ENCODE measurements around the gene CKB. TPM values are rescaled to one million over a fixed set of nuclear protein-coding genes. Genes with fewer than 3 reads are reported as not detected.

The CKB gene
- total and polyA plus RNA-seq, 4 donors = 9.0 to 32.9 (median 20.4) TPM

DNA sequence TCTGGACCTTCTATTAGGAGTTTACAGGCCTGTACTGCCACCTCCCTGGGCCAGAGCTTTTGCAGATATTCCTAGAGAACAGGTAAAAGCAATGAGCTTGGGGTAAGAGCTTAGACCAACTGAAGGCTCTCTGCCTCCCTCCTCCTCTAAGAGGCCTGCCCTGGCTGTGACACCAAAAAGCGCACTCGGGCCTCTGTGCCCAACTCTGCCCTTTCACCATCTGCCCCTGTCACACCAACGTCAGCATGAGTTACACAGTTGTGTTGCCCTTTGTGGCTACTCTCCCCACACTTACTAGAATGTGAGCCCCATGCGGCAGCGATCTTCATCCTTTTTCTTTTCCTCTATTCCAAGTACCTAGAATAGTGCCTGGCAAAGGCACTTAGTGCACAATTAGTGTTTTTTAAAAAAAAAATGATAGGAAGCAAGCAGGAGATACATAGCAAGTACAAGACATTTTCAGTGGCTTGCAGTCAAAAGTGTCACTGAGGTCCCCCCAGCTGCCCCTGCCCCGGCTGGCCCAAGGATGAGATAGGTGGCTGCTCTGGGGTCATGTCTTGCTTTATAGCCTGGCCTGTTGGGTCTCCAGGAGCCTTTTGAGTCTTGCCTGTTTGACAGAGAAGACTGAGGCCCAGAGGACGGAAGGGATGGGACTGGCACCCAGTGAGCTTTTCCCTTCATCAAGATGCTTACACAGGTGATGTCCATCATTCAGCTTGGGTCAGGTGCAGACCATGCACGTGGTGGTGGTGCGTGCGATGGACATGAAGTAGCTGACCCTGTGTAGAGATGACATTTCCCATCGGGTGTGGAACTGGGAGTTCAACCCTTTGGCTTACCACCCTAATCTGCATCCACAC lies 12.5 kb downstream of the CKB start:
- no peak overlapping the region for H3K27ac ChIP-seq (ENCODE audit: low read depth in 1 of 2, low read length in 2 of 2)
- DNase-seq (ENCODE audit: low spot score) = no peak
- WGBS = 93% methylated on average over 11 of the region's 11 CpGs

More for the DNA sequence above, 12.5 kb downstream of the CKB start:
- peaks cover 0 to 15% (median 9%) of the 10 kb centered on the region in 4 donors for H3K36me3 ChIP-seq (ENCODE audit: control insufficient read depth in 4 of 4, insufficient read depth in 3 of 4, low read depth in 1 of 4, low read length in 3 of 4)
- H3K4me3 ChIP-seq (ENCODE audit: low read depth in 1 of 3, low read length in 3 of 3) = no peak overlapping the region
- H3K9me3 ChIP-seq (ENCODE audit: control insufficient read depth in 4 of 4, low read length in 3 of 4) = no peaks in the 10 kb centered on the region
- H3K9ac ChIP-seq (ENCODE audit: low read depth in 1 of 2, low read length in 2 of 2) = no peak overlapping the region
- H3K27me3 ChIP-seq (ENCODE audit: control insufficient read depth in 4 of 4, insufficient read depth in 4 of 4, low read length in 3 of 4) = no peaks in the 10 kb centered on the region
- TF ChIP-seq EGR1 (IDR thresholded peaks at IDR 0.05; ENCODE audit: low read depth in 2 of 2) (no peak), SP1 (IDR thresholded peaks at IDR 0.05) (no peak), TAF1 (conservative IDR thresholded peaks at IDR 0.05) (no peak), JUND (IDR thresholded peaks at IDR 0.05) (no peak), HNF4G (IDR thresholded peaks at IDR 0.05) (no peak), RAD21 (IDR thresholded peaks at IDR 0.05) (no peak), FOXA2 (IDR thresholded peaks at IDR 0.05) (no peak), ATF3 (IDR thresholded peaks at IDR 0.05) (no peak), GABPA (IDR thresholded peaks at IDR 0.05 in 1 of 2, conservative IDR thresholded peaks at IDR 0.05 in 1 of 2) (no peak)
- TF ChIP-seq, protein P1, sequence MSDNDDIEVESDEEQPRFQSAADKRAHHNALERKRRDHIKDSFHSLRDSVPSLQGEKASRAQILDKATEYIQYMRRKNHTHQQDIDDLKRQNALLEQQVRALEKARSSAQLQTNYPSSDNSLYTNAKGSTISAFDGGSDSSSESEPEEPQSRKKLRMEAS (IDR thresholded peaks at IDR 0.05) = no peak
- TF ChIP-seq, protein P2, sequence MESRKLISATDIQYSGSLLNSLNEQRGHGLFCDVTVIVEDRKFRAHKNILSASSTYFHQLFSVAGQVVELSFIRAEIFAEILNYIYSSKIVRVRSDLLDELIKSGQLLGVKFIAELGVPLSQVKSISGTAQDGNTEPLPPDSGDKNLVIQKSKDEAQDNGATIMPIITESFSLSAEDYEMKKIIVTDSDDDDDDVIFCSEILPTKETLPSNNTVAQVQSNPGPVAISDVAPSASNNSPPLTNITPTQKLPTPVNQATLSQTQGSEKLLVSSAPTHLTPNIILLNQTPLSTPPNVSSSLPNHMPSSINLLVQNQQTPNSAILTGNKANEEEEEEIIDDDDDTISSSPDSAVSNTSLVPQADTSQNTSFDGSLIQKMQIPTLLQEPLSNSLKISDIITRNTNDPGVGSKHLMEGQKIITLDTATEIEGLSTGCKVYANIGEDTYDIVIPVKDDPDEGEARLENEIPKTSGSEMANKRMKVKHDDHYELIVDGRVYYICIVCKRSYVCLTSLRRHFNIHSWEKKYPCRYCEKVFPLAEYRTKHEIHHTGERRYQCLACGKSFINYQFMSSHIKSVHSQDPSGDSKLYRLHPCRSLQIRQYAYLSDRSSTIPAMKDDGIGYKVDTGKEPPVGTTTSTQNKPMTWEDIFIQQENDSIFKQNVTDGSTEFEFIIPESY (IDR thresholded peaks at IDR 0.05) = no peak
- TF ChIP-seq, protein P3, sequence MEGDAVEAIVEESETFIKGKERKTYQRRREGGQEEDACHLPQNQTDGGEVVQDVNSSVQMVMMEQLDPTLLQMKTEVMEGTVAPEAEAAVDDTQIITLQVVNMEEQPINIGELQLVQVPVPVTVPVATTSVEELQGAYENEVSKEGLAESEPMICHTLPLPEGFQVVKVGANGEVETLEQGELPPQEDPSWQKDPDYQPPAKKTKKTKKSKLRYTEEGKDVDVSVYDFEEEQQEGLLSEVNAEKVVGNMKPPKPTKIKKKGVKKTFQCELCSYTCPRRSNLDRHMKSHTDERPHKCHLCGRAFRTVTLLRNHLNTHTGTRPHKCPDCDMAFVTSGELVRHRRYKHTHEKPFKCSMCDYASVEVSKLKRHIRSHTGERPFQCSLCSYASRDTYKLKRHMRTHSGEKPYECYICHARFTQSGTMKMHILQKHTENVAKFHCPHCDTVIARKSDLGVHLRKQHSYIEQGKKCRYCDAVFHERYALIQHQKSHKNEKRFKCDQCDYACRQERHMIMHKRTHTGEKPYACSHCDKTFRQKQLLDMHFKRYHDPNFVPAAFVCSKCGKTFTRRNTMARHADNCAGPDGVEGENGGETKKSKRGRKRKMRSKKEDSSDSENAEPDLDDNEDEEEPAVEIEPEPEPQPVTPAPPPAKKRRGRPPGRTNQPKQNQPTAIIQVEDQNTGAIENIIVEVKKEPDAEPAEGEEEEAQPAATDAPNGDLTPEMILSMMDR (IDR thresholded peaks at IDR 0.05; ENCODE audit: low read depth, low read length, missing input control) = no peak
- TF ChIP-seq, protein P4, sequence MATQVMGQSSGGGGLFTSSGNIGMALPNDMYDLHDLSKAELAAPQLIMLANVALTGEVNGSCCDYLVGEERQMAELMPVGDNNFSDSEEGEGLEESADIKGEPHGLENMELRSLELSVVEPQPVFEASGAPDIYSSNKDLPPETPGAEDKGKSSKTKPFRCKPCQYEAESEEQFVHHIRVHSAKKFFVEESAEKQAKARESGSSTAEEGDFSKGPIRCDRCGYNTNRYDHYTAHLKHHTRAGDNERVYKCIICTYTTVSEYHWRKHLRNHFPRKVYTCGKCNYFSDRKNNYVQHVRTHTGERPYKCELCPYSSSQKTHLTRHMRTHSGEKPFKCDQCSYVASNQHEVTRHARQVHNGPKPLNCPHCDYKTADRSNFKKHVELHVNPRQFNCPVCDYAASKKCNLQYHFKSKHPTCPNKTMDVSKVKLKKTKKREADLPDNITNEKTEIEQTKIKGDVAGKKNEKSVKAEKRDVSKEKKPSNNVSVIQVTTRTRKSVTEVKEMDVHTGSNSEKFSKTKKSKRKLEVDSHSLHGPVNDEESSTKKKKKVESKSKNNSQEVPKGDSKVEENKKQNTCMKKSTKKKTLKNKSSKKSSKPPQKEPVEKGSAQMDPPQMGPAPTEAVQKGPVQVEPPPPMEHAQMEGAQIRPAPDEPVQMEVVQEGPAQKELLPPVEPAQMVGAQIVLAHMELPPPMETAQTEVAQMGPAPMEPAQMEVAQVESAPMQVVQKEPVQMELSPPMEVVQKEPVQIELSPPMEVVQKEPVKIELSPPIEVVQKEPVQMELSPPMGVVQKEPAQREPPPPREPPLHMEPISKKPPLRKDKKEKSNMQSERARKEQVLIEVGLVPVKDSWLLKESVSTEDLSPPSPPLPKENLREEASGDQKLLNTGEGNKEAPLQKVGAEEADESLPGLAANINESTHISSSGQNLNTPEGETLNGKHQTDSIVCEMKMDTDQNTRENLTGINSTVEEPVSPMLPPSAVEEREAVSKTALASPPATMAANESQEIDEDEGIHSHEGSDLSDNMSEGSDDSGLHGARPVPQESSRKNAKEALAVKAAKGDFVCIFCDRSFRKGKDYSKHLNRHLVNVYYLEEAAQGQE (IDR thresholded peaks at IDR 0.05) = no peak
- H3K4me1 ChIP-seq (ENCODE audit: control insufficient read depth in 4 of 4, insufficient read depth in 4 of 4, low read length in 3 of 4) = peaks cover 0 to 6% (median 3%) of the 10 kb centered on the region in 4 donors

Measured in liver (tissue), 9 donors.